Breast epithelium (tissue), 3 donors: ENCODE data around the gene PHKA2.

ENCODE experiments used
- CTCF ChIP-seq, 3 donors: fragments of 450-650 bp; IDR thresholded peaks; one replicate each; pipeline ENCODE4 v1.5.1; 2016 to 2017; ENCODE audit warnings: antibody characterized with exemption in 3 of 3, mild to moderate bottlenecking in 3 of 3, moderate library complexity in 3 of 3
- POLR2AphosphoS5 ChIP-seq, 3 donors: sonication (generic); formaldehyde crosslinking; IDR thresholded peaks; one replicate each; pipeline ENCODE4 v1.6.1; 2017; ENCODE audit warnings: antibody characterized with exemption in 3 of 3

- TF ChIP-seq POLR2AphosphoS5 (IDR thresholded peaks at IDR 0.05), result no peak
- no peak for TF ChIP-seq CTCF (IDR thresholded peaks at IDR 0.05)
These were observed 96.1 kb downstream of the PHKA2 start for GRCh38 chrX:18887825-18888212.
